DMS153 treated with DMSO at 0.1 percent for 48 hours (cell line): Measurements from ENCODE around the gene APEX1.
"Not testable (repeated sequence)": the region's sequence is repeated elsewhere in the genome, so short reads cannot be mapped to it uniquely, and the experiment has no call there.

Experiments used
- DNase-seq: peaks from one replicate; lab custom pipeline; 2025; ENCODE audit not compliant: unreplicated experiment; lab: John Stamatoyannopoulos, UW

APEX1 gene

GRCh38 chr14:20435582-20436362 lies 19.3 kb upstream of the APEX1 start, which contains the start of gene KLHL33:
KLHL33 (minus strand) TSS chr14:20436166; CDS start chr14:20435811, 355 bp downstream.
- DNase-seq = no peak

- DNase-seq = no peak
Observed at GRCh38 chr14:20436363-20436755, 18.7 kb upstream of the APEX1 start.

GRCh38 chr14:20438664-20439063 lies 16.4 kb upstream of the APEX1 start:
- DNase-seq = no peak

GRCh38 chr14:20440465-20440864 lies 14.6 kb upstream of the APEX1 start:
- DNase-seq = no peak

- DNase-seq = no peak
Observed at GRCh38 chr14:20440882-20441281, 14.1 kb upstream of the APEX1 start.

GRCh38 chr14:20441461-20441860 lies 13.6 kb upstream of the APEX1 start:
- no peak for DNase-seq

GRCh38 chr14:20443650-20444049 lies 11.4 kb upstream of the APEX1 start:
- not testable (repeated sequence) for DNase-seq

GRCh38 chr14:20446889-20447288 lies 8.1 kb upstream of the APEX1 start:
- no peak for DNase-seq

- not testable (repeated sequence) for DNase-seq
Observed at GRCh38 chr14:20452831-20453230, 2.2 kb upstream of the APEX1 start.

- DNase-seq = peak; percentile 48
Observed at GRCh38 chr14:20455355-20456300, 602 bp downstream of the APEX1 start.

- DNase-seq = no peak
Observed at GRCh38 chr14:20456971-20457370, 1.9 kb downstream of the APEX1 start.

GRCh38 chr14:20458031-20458789 lies 3.2 kb downstream of the APEX1 start:
- no peak for DNase-seq

- DNase-seq = no peak
Observed at GRCh38 chr14:20460458-20461224, 5.6 kb downstream of the APEX1 start.

- peak; percentile 100 for DNase-seq
Observed at GRCh38 chr14:20461225-20462141, 6.5 kb downstream of the APEX1 start, which contains the start of gene PIP4P1. PIP4P1 (minus strand) TSS chr14:20461434; CDS start chr14:20461325, 109 bp downstream.

- DNase-seq = peak; percentile 50
Observed at GRCh38 chr14:20468764-20469241, 13.8 kb downstream of the APEX1 start.

GRCh38 chr14:20469242-20469889 lies 14.3 kb downstream of the APEX1 start, which contains the start of gene PNP:
PNP (plus strand) TSS chr14:20469406; CDS start chr14:20469525, 119 bp downstream.
- peak; percentile 77 for DNase-seq

GRCh38 chr14:20469890-20470602 lies 15.0 kb downstream of the APEX1 start:
- no peak for DNase-seq

- no peak for DNase-seq
Observed at GRCh38 chr14:20470603-20470901, 15.5 kb downstream of the APEX1 start.
